WTC11 (cell line): ENCODE data around the gene UNC13D. TPM values are rescaled to one million over a fixed set of nuclear protein-coding genes. Genes with fewer than 3 reads are reported as not detected.
"Not testable (repeated sequence)": the region's sequence is repeated elsewhere in the genome, so short reads cannot be mapped to it uniquely, and the experiment has no call there.

Source experiments
- ATAC-seq: fragments of 200-7000 bp; cut with Tn5 transposase; 2 replicates; pipeline ENCODE4 v1.10.0; 2021; ENCODE audit warnings: mild to moderate bottlenecking, moderate library complexity
- CTCF ChIA-PET: fragments of 300-600 bp; sonication (Branson Sonifier 250); formaldehyde crosslinking; loops from one replicate; lab custom pipeline; 2021; ENCODE audit warnings: antibody characterized with exemption; lab: Charles Lee
- POLR2A ChIA-PET: fragments of 350-600 bp; sonication (Branson Sonifier 250); formaldehyde crosslinking; loops from one replicate; lab custom pipeline; 2021; ENCODE audit warnings: antibody characterized with exemption; lab: Charles Lee
- DNase-seq: peaks from one replicate; pipeline ENCODE4 v3.0.0; 2021; ENCODE audit warnings: low spot score
- H3K27ac Mint-ChIP-seq: 2 replicates; pipeline ENCODE4 v1.8.0; 2021; ENCODE audit warnings: mixed read lengths
- H3K27me3 Mint-ChIP-seq: 2 replicates; pipeline ENCODE4 v1.8.0; 2021; ENCODE audit warnings: low read depth, mild to moderate bottlenecking, moderate library complexity, mixed read lengths
- H3K36me3 Mint-ChIP-seq: 2 replicates; pipeline ENCODE4 v1.8.0; 2021; ENCODE audit warnings: mixed read lengths
- H3K4me1 Mint-ChIP-seq: 2 replicates; pipeline ENCODE4 v1.8.0; 2022; ENCODE audit warnings: mixed read lengths
- H3K4me3 Mint-ChIP-seq: 2 replicates; pipeline ENCODE4 v1.8.0; 2021; ENCODE audit warnings: mild to moderate bottlenecking, moderate library complexity, mixed read lengths
- H3K9me3 Mint-ChIP-seq: 2 replicates; pipeline ENCODE4 v1.8.0; 2021; ENCODE audit warnings: mixed read lengths
- ATF1 ChIP-seq: sonication (generic); formaldehyde crosslinking; IDR thresholded peaks from 2 replicates; pipeline ENCODE4 v1.8.1; 2023; ENCODE audit warnings: mild to moderate bottlenecking, moderate library complexity, missing genetic modification reagents
- IRF2 ChIP-seq: sonication (generic); formaldehyde crosslinking; IDR thresholded peaks from 2 replicates; pipeline ENCODE4 v1.8.0; 2022; ENCODE audit warnings: low read depth, missing genetic modification reagents, borderline replicate concordance
- SMAD3 ChIP-seq: sonication (generic); formaldehyde crosslinking; IDR thresholded peaks from 2 replicates; pipeline ENCODE4 v1.8.0; 2022; ENCODE audit warnings: missing genetic modification reagents, mild to moderate bottlenecking, borderline replicate concordance
- ZBTB21 ChIP-seq: sonication (generic); formaldehyde crosslinking; IDR thresholded peaks from 2 replicates; pipeline ENCODE4 v1.8.1; 2023; ENCODE audit warnings: mild to moderate bottlenecking, missing genetic modification reagents, borderline replicate concordance
- ZNF317 ChIP-seq: sonication (generic); formaldehyde crosslinking; IDR thresholded peaks from 2 replicates; pipeline ENCODE4 v1.8.1; 2023; ENCODE audit warnings: low read depth, mild to moderate bottlenecking, moderate library complexity, missing genetic modification reagents, borderline replicate concordance
- ZNF416 ChIP-seq: fragments of 250-450 bp; sonication (Bioruptor Pico); IDR thresholded peaks from 2 replicates; pipeline ENCODE4 v1.9.0; 2021; ENCODE audit warnings: mild to moderate bottlenecking, inconsistent platforms
- total RNA-seq: library from RNA; stranded (reverse); gene quantifications from 3 replicates; pipeline ENCODE4 v1.2.3, GENCODE V29; 2021
- TF ChIP-seq, protein P1 (sequence below): sonication (generic); formaldehyde crosslinking; IDR thresholded peaks from 2 replicates; pipeline ENCODE4 v1.8.1; 2022; ENCODE audit warnings: low read depth, missing genetic modification reagents, borderline replicate concordance
- TF ChIP-seq, protein P2 (sequence below): sonication (generic); formaldehyde crosslinking; IDR thresholded peaks from 2 replicates; pipeline ENCODE4 v1.8.0; 2022; ENCODE audit warnings: mild to moderate bottlenecking, missing genetic modification reagents
- TF ChIP-seq, protein P3 (sequence below): sonication (generic); formaldehyde crosslinking; conservative IDR thresholded peaks from 2 replicates; pipeline ENCODE4 v1.8.1; 2023; ENCODE audit warnings: mild to moderate bottlenecking, low read depth, missing genetic modification reagents, moderate library complexity
- TF ChIP-seq, protein P4 (sequence below): fragments of 250-450 bp; sonication (Bioruptor Pico); IDR thresholded peaks from 2 replicates; pipeline ENCODE4 v1.9.0; 2021; ENCODE audit warnings: mild to moderate bottlenecking, borderline replicate concordance
- TF ChIP-seq, protein P5 (sequence below): fragments of 250-450 bp; sonication (Bioruptor Pico); IDR thresholded peaks from 2 replicates; pipeline ENCODE4 v2.1.2; 2022; ENCODE audit warnings: mild to moderate bottlenecking, moderate library complexity

The UNC13D gene
- total RNA-seq, 1 experiment from 2014 or later: 13.1 TPM

DNA sequence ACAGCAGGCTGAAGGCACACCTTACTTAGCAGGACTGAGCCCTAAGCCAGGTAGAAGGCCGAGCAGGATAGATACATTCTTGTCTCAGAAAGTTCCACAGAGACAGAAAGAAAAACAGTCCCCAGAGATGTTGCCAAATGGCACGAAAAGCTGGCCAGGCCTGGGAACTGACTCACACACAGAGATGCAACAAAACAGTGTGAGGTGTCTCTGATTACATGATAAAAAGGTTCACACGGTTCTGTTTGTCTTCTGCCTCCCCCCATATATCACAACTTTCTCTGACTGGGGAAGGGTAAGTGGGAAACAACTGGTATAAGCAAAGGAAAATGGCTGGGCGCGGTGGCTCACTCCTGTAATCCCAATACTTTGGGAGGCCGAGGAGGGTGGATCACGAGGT is 9.2 kb upstream of the UNC13D start (continued):
- TF ChIP-seq, protein P1, sequence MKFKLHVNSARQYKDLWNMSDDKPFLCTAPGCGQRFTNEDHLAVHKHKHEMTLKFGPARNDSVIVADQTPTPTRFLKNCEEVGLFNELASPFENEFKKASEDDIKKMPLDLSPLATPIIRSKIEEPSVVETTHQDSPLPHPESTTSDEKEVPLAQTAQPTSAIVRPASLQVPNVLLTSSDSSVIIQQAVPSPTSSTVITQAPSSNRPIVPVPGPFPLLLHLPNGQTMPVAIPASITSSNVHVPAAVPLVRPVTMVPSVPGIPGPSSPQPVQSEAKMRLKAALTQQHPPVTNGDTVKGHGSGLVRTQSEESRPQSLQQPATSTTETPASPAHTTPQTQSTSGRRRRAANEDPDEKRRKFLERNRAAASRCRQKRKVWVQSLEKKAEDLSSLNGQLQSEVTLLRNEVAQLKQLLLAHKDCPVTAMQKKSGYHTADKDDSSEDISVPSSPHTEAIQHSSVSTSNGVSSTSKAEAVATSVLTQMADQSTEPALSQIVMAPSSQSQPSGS (CRISPR knock-in tag): no peak
- TF ChIP-seq, protein P2, sequence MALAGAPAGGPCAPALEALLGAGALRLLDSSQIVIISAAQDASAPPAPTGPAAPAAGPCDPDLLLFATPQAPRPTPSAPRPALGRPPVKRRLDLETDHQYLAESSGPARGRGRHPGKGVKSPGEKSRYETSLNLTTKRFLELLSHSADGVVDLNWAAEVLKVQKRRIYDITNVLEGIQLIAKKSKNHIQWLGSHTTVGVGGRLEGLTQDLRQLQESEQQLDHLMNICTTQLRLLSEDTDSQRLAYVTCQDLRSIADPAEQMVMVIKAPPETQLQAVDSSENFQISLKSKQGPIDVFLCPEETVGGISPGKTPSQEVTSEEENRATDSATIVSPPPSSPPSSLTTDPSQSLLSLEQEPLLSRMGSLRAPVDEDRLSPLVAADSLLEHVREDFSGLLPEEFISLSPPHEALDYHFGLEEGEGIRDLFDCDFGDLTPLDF: no peak
- TF ChIP-seq IRF2 (CRISPR knock-in tag): no peak
- TF ChIP-seq SMAD3 (CRISPR knock-in tag): no peak
- TF ChIP-seq ZBTB21 (CRISPR knock-in tag): no peak
- TF ChIP-seq, protein P3, sequence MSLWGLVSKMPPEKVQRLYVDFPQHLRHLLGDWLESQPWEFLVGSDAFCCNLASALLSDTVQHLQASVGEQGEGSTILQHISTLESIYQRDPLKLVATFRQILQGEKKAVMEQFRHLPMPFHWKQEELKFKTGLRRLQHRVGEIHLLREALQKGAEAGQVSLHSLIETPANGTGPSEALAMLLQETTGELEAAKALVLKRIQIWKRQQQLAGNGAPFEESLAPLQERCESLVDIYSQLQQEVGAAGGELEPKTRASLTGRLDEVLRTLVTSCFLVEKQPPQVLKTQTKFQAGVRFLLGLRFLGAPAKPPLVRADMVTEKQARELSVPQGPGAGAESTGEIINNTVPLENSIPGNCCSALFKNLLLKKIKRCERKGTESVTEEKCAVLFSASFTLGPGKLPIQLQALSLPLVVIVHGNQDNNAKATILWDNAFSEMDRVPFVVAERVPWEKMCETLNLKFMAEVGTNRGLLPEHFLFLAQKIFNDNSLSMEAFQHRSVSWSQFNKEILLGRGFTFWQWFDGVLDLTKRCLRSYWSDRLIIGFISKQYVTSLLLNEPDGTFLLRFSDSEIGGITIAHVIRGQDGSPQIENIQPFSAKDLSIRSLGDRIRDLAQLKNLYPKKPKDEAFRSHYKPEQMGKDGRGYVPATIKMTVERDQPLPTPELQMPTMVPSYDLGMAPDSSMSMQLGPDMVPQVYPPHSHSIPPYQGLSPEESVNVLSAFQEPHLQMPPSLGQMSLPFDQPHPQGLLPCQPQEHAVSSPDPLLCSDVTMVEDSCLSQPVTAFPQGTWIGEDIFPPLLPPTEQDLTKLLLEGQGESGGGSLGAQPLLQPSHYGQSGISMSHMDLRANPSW (CRISPR knock-in tag): no peak
- TF ChIP-seq, protein P4, sequence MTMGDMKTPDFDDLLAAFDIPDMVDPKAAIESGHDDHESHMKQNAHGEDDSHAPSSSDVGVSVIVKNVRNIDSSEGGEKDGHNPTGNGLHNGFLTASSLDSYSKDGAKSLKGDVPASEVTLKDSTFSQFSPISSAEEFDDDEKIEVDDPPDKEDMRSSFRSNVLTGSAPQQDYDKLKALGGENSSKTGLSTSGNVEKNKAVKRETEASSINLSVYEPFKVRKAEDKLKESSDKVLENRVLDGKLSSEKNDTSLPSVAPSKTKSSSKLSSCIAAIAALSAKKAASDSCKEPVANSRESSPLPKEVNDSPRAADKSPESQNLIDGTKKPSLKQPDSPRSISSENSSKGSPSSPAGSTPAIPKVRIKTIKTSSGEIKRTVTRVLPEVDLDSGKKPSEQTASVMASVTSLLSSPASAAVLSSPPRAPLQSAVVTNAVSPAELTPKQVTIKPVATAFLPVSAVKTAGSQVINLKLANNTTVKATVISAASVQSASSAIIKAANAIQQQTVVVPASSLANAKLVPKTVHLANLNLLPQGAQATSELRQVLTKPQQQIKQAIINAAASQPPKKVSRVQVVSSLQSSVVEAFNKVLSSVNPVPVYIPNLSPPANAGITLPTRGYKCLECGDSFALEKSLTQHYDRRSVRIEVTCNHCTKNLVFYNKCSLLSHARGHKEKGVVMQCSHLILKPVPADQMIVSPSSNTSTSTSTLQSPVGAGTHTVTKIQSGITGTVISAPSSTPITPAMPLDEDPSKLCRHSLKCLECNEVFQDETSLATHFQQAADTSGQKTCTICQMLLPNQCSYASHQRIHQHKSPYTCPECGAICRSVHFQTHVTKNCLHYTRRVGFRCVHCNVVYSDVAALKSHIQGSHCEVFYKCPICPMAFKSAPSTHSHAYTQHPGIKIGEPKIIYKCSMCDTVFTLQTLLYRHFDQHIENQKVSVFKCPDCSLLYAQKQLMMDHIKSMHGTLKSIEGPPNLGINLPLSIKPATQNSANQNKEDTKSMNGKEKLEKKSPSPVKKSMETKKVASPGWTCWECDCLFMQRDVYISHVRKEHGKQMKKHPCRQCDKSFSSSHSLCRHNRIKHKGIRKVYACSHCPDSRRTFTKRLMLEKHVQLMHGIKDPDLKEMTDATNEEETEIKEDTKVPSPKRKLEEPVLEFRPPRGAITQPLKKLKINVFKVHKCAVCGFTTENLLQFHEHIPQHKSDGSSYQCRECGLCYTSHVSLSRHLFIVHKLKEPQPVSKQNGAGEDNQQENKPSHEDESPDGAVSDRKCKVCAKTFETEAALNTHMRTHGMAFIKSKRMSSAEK (CRISPR knock-in tag): no peak
- TF ChIP-seq ATF1 (CRISPR knock-in tag): no peak
- no peak for TF ChIP-seq ZNF416
- TF ChIP-seq ZNF317: no peak
- TF ChIP-seq, protein P5, sequence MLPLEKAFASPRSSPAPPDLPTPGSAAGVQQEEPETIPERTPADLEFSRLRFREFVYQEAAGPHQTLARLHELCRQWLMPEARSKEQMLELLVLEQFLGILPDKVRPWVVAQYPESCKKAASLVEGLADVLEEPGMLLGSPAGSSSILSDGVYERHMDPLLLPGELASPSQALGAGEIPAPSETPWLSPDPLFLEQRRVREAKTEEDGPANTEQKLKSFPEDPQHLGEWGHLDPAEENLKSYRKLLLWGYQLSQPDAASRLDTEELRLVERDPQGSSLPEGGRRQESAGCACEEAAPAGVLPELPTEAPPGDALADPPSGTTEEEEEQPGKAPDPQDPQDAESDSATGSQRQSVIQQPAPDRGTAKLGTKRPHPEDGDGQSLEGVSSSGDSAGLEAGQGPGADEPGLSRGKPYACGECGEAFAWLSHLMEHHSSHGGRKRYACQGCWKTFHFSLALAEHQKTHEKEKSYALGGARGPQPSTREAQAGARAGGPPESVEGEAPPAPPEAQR (CRISPR knock-in tag): no peak

DNA sequence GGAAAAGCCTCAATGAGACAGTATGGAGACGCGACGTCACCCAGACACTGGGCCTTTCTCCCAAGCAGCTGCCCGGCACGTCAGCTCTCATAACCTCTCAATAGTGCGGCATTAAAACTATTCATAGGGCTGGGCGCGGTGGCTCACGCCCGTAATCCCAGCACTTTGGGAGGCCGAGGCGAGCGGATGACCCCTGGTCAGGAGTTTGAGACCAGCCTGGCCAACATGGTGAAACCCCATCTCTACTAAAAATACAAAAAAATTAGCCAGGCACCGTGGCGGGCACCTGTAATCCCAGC is 7.4 kb upstream of the UNC13D start:
- ATAC-seq, H3K27me3 Mint-ChIP-seq, DNase-seq, H3K9me3 Mint-ChIP-seq, POLR2A ChIA-PET, H3K4me3 Mint-ChIP-seq: not testable (repeated sequence)
- Mint-ChIP-seq H3K27ac (peak overlapping the region; percentile 41; the same call in 1 of the 2 replicates), H3K4me1 (peaks cover 18% of the 10 kb centered on the region), H3K36me3 (peaks cover 23% of the 10 kb centered on the region)
- CTCF ChIA-PET: interaction anchor here (0.7 to 6.0 kb wide), 3 partner anchors 10 to 40 kb away, joined by 3 to 100 read pairs (median 6); no protein-coding TSS in a partner anchor
